ENCODE data around the gene SART1.

SART1 gene

DNA sequence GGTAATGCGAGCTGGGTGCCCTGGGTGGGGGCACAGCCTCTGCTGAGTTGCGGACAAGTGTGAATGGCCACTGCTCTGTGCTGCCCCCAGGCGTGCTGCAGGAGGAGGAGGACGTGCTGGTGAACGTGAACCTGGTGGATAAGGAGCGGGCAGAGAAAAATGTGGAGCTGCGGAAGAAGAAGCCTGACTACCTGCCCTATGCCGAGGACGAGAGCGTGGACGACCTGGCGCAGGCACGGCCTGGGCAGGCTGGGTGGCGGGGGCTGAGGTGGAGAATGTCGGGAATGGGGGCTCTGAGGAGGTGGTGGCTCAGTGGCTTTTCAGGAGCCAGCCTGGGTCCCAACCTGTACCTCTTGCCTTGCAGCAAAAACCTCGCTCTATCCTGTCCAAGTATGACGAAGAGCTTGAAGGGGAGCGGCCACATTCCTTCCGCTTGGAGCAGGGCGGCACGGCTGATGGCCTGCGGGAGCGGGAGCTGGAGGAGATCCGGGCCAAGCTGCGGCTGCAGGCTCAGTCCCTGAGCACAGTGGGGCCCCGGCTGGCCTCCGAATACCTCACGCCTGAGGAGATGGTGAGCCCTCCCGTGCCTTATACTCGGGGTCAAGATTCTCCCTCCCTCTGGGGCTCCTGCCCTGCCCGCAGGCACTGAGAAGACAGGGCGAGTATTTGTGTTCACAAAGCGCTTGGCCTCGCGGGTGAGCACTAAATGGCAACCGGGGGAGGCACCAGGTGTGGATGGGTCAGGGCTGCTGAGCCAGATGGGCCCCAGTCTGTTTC is 4.6 kb downstream of the SART1 start:
- DNase-seq: no peak

GRCh38 chr11:65967329-65967934 is 5.9 kb downstream of the SART1 start:
- DNase-seq: no peak

- DNase-seq: no peak
These were observed 7.3 kb downstream of the SART1 start for GRCh38 chr11:65968600-65969482.

GRCh38 chr11:65972116-65972515 is 10.6 kb downstream of the SART1 start:
- no peak for DNase-seq

DNA sequence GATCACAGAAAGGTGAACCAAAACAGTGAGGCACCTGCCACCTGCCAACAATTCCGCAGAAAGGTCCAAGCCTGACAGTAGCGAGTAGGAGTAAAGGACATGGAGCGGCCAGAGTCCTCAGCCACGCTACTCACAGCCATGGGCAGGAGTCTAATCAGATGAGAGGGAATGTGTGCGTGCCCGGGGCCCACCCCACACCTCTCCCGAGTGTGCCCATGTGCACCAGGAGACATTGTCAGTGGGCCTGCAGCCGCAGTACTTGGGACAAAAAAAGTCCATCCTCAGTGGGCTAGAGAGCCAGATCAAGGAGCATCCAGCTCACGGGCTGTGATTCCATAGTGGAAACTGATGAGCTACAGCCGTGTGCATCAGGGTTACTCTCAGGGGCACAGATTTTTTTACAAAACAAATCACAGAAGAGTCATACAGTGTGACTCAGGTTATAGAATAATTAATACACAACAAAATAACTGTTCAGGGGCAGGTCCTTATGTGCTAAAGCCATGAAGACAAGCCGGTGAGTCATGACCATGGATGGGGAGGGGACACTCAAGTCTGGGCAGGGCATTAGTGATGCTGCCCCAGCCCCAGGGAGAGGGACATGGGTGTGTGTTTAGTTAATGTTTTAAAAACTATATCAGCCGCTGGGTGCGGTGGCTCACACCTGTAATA is 12.0 kb downstream of the SART1 start:
- DNase-seq: no peak

DNA sequence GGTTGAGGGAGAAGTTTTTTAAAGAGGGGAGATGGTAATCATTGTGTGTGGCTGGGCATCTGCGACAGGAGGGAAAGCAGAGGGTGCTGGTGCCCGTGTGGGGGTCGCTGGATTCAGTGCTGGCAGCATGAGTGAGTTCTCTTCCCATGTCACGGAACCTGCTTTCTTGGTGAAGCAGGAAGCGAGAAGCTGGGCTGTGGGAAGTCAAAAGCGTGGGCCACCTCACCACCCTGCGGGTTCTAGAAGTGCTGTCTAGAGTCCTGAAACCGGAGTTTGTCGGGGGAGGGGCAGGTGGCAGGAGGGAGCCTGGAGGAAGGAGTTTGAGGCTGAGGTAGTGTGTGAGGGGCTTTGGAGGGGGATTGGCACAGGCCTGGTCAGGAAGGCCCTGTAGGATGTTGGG is 14.2 kb downstream of the SART1 start:
- no peak for DNase-seq

DNA sequence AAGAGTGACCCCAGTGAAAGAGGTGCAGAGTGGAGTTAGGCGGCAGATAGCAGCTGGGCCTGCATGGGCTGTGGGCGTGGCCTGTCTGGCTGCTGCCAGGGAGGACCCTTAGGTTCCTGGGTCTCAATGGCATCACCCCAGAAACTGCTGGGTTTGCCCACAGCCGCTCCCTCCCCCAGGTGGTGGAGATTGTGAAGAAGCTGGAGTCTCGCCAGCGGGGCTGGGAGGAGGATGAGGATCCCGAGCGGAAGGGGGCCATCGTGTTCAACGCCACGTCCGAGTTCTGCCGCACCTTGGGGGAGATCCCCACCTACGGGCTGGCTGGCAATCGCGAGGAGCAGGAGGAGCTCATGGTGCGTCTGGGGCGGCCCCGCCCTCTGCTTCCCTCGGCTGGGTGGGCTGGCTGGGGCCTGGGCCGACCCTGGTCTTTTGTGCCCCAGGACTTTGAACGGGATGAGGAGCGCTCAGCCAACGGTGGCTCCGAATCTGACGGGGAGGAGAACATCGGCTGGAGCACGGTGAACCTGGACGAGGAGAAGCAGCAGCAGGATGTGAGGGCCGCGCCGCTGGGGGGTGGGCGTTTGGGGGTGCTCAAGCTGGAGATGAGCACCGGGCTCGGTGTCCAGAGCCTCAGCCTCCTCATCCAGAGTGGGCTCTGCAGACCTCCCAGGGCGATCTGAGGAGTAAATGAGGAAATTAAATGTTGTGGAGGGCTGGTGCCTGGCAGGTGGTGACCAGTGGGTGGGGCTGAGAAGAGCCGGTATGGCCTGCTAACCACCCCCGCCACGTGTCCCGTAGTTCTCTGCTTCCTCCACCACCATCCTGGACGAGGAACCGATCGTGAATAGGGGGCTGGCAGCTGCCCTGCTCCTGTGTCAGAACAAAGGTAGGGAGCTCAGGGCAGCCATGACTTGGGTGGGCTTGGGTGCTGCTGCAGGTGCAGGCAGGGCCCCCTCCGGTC is 15.0 kb downstream of the SART1 start:
- DNase-seq: no peak

DNA sequence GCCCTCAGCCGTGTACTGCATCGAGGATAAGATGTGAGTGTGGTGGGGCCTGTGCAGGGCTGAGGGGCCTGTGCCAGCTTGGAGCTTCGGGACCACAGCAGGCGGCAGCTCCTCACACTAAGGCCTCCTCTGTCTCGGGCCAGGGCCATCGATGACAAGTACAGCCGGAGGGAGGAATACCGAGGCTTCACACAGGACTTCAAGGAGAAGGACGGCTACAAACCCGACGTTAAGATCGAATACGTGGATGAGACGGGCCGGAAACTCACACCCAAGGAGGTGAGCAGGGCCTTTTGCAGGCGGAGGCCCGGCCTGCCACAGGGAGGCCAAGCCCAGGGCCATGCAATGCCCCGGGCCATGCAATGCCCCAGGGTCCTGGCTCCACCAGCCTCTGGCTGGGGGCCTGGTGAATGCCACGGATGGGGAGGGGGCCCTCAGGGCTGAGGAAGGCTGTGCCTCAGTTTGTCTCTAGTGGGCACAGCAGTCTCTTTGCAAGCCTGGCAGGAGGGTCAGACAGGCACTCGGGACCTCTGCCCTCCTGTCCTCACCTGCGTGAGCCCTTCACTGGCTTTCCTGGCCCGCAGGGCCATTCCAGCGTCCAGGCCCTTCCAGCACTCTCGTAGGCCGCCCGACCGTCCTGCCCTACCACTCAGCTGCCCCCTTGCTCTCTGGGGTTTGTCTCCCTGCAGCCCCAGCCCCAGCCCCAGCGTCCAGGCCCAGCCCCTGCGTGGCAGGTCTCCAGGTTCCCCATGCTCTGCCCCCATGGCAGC is 16.3 kb downstream of the SART1 start:
- no peak for DNase-seq

GRCh38 chr11:65978391-65979238 is 17.1 kb downstream of the SART1 start:
- no peak for DNase-seq

DNA sequence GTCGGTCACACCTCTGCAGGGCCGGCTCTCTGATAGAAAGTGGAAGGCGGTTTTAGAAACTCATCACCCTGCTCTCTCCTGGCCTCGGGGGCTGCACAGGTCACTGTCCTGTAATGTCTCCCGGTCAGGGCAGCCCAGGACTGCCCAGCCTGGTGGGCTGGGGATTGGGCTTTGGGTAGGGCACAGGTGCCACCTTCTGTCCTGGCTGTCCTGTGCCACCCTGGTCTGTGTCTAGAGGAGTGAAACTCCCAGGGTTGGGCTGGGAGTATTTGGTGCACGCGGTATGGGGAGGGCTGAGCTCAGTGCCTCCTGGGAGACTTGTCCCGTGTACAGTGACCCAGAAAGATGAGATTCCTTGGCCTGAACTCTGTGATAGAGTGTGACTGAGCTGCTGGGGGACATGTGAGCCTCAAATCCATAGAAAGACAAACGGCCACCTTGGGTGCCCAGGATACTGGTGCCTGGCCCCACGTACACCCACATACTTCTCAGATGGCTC is 17.8 kb downstream of the SART1 start:
- no peak for DNase-seq

- no peak for DNase-seq
These were observed 19.7 kb downstream of the SART1 start for GRCh38 chr11:65981101-65981740.

DNA sequence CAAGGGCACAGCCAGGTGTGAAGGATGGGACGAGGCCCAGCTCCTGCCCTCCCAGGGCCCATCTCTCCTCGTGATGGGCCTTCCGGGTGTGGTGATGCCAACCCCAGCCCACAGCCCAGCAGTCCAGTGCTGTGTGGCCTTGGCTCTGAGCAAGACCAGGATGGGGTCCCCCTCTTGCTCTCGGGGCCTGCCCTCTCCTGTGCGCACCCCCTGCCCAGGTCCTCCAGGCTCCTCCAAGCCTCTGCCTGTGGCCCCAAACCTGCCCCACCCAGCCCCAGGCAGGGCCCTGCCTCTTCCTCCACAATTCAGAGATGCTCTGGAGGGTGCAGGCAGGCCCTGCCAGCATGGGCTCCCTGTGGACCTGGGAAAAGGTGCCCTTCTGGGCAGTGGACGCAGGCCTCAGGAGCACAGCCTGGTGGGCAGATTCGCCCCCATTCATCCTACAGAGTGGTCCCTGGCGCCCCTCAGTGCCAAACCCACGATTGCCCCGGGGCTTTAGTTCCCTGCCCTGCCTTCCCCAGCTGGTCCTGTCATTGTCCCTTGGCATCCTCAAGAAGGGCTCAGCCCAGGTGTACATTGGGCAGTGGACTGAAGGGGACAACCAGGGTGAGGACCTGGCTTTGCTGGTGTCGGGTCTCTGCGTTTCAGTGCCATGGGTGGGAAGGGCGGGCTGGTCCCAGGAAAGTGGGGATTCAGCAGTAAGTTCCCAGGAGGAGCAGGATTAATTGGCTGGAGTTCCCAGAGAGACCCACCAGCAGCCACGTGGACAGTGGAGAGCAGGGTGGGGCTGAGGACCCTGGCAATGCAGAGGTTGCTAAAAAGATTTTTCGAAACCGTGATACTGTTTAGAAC is 20.7 kb downstream of the SART1 start:
- no peak for DNase-seq

DNA sequence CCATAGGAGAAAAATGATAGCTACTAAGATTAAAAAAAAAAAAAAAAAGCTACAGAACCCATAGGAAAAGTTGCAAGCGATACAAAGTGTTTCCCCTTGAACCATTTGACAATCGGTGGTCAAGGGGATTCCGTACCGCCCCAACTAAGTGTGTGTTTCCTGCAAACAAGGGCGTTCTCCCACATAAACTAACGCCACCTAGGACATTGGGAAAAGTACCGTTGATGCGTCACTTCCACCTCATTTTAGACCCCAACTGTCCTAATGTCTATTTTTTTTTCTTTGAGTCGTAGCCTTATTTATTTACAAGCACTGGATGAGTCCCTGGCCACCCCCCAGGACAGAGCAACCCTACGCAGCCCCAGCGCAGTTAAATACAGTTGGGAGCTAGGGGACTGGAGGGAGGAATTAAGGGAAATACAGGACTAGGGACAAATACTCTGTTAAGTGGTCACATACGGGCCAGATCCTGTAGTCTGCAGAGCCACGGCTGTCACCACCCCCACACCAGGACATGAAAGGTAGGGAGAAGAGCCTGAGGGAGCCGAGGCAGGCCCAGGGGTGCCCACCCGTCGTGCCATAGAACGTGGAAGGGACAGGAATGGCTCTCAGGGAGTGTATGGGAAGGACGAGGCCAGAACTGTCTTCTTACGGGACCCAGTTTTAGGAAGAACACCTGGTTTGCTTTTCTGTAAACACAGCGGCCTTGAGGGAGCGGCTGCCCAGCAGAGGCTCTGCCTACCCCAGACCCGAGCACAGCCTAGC is 21.5 kb downstream of the SART1 start:
- no peak for DNase-seq

DNA sequence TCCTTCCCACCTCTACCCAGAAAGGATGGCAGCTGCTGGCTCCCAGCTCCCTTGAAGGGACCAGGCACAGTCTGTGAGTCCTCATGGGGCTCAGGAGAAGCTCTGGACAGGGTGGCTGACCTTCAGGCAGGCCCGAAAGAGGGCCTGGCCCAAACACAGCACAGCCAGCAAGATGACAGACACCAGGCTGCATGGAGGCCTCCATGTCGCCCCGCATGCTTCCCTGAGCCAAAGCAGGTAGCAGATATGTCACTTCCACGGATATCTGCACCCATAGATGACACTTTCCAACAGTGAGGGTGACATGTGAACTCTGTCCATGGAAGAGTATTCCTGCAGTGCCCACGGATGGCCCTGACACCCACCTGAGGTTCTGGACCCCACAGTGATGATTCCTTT is 22.1 kb downstream of the SART1 start:
- no peak for DNase-seq

DNA sequence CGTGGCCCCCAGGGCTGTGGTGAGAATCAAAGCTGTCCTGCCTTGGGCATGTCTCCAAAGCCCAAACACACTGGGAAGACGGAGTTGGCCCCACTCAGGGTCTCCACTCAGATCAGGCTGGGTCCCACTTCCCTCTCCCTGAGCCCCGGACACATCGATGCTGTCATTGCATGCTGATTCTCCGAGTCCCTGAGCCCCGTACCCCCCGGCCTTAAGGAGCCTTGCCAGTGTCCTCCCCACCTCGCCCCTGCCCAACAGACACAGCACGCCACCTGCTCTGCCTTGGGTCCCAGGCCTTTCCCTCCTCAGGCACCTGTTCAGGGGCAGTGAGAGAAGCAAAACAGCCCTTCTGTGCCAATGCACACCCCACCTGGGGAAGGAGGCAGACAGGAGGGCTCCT is 25.8 kb downstream of the SART1 start:
- DNase-seq: no peak

- peak; percentile 78 for DNase-seq
These were observed 27.5 kb downstream of the SART1 start for GRCh38 chr11:65988791-65989592.
